Retinal pigment epithelial cell (primary cell): ENCODE data around the gene MMRN1.
A peak's percentile ranks its signal among the peaks of the same experiment; 100 is the strongest.

Source experiments
- DNase-seq: peaks from one replicate; pipeline ENCODE4 v3.0.0-alpha.2; 2010; ENCODE audit warnings: low read depth
- H3K4me3 ChIP-seq: 2 replicates; pipeline ENCODE4 v1.5.1; 2011; ENCODE audit warnings: mild to moderate bottlenecking, low read length, control low read depth, moderate library complexity
- CTCF ChIP-seq: conservative IDR thresholded peaks from 2 replicates; pipeline ENCODE4 v1.5.1; 2011; ENCODE audit warnings: low read depth, low read length, control low read depth, inconsistent platforms

MMRN1 gene

GRCh38 chr4:89929425-89930159 is 34.9 kb downstream of the MMRN1 start:
- DNase-seq, result peak; percentile 69
- TF ChIP-seq CTCF, result no peak
- peak overlapping the region; percentile 5 for H3K4me3 ChIP-seq

GRCh38 chr4:89939546-89939945 is 44.9 kb downstream of the MMRN1 start:
- DNase-seq, result no peak
- no peak for TF ChIP-seq CTCF
- H3K4me3 ChIP-seq, result no peak overlapping the region

GRCh38 chr4:89939994-89940393 is 45.3 kb downstream of the MMRN1 start:
- peak; percentile 59 for DNase-seq
- TF ChIP-seq CTCF, result no peak
- no peak overlapping the region for H3K4me3 ChIP-seq

GRCh38 chr4:89942811-89943210 is 48.2 kb downstream of the MMRN1 start:
- TF ChIP-seq CTCF, result no peak
- no peak overlapping the region for H3K4me3 ChIP-seq
- no peak for DNase-seq

- no peak for DNase-seq
- no peak overlapping the region for H3K4me3 ChIP-seq
- peak; percentile 49 for TF ChIP-seq CTCF
These were observed 55.2 kb downstream of the MMRN1 start for GRCh38 chr4:89949782-89950387.

- no peak overlapping the region for H3K4me3 ChIP-seq
- no peak for DNase-seq
- TF ChIP-seq CTCF, result no peak
These were observed 57.8 kb downstream of the MMRN1 start for GRCh38 chr4:89952458-89952857.
